HG02642 (cell line): ENCODE results near the gene HSD3B7.

Source experiments
- ATAC-seq: cut with Tn5 transposase; IDR thresholded peaks from one replicate; pipeline ENCODE4 v1.9.1; 2021; ENCODE audit warnings: mild to moderate bottlenecking; ENCODE audit not compliant: unreplicated experiment, poor library complexity

The HSD3B7 gene

DNA sequence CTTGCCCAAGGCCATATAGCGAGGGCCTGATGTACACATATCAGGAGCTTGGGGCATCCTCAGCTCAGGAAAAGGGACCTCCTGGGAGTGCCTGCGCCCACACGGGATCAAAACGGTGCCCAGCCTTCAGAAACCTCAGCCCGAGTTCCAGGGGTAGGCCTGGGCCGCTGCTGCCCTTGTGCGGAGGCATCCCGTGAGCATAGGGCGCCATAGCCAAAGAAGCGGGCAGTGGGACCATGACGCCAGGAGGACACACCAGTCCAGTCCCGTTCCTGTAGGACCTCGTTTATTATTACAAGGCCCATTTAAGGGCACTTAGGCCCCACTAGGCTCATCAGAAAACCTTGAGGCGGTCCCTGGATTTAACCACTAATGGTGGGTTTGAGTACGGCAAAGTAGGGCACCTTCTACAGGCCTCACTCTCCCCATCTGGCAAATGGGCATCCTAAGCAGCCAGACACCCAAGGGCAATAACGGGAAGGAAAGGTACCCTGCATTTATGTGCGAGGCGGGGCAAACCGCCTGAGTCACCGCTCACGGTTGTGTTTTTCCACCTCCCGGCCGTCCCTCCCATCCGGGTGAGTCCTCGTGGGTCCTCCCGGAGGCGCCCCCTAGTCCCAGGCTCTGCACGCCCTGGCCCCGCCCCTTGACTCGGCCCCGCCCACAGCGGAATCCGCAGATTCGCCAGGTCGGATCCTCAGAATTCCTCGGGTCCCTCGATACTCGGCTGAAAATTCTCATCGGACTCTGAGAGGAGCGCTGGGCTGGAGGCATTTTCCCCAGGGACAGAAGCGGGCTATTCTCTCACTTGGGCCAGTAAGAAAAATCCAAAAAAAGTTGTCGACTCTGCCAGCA is 28.2 kb upstream of the HSD3B7 start:
- ATAC-seq = peak; percentile 44

DNA sequence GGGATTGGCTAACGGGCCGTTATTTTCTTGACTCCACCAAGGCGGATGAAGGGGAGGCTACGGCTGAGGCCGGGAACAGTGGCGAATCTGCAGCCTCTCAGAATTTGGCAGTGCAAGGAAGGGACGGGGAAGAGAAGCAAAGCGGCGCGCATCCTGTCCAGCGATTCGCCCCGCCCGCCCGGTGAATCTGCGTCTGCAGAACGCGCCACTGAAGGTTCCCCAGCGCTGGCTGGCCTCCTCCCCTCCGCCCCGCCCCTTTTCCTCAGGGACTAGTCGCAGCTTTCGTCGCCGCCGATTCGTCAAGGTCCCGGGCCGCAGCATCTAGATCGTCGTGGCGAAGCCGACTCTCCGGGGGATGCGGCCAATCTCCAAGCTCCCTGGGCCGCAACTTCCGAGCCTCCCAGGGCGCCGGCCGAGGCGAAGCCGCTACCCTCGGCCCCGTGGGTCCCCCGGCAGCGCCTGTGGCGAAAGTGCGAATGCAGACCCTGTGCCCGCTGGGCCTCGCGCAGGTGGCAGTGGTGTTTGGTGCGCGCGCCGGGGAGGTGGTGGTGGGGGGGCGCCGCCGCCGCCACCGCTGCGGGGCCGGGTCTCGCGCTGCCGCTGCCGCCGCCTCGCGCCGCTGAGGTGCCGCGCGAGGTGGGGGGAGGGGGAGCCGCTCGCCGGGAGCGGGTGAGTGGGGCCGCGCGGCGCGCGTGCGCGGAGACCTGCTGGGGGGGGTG is 27.4 kb upstream of the HSD3B7 start, which contains the start of gene SETD1A:
SETD1A (plus strand) TSS at position 299 of the 719 bp plus-strand sequence. CDS start 978 bp downstream, outside the sequence.
- ATAC-seq = peak; percentile 74

DNA sequence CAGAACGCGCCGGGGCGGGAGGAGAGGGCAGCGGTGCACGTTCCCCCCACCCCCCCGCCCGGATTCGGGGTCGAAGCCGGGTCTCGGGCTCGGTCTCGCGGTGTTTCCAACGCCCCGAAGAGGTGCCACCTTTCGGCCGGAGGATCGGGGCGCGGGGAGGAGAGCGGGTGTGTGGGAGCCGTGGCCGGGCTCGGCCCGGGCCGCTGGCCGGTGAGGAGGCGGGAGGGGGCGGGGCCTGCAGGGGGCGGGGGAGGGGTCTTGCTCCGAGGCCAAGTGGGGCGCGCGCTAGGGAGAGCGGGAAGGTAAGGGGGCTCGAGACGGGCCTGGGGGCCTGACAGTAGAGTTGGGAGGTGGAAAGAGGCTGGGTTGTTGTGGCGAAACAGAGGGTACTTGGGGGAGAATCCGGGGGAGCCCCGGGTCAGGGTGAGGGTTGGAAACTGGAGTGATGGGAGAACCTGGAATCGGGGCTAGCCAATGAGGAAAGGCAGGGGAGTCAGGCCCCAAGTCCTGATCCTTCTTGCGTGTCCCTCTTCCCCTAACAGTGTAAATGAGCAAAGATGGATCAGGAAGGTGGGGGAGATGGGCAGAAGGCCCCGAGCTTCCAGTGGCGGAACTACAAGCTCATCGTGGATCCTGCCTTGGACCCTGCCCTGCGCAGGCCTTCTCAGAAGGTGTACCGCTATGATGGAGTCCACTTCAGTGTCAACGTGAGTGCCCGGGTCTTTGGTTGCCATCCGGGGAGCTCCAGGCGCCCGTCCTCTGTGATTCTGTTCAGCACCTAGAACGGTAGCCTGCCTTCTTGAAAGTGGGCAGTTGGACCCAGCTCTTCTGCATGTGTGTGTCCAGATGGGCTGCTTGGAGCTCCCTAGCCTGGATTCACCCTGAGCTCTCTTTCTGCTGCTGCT is 26.6 kb upstream of the HSD3B7 start:
- peak; percentile 35 for ATAC-seq

DNA sequence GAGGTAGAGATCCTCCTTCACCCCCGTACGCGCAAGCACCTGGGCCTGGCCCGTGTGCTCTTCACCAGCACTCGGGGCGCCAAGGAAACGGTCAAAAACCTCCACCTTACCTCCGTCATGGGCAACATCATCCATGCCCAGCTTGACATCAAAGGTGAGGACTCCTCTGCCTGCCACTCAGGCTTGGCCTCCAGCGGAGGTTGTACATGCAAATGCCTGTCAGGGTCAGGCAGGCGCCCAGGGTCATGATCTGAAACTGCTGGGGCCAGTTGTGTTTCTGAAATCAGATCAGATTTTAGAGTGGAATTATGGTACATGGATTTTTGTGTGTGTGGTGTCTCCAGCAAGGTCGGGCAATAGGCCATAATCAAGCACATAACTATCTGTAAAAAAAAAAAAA is 23.6 kb upstream of the HSD3B7 start:
- ATAC-seq = no peak

DNA sequence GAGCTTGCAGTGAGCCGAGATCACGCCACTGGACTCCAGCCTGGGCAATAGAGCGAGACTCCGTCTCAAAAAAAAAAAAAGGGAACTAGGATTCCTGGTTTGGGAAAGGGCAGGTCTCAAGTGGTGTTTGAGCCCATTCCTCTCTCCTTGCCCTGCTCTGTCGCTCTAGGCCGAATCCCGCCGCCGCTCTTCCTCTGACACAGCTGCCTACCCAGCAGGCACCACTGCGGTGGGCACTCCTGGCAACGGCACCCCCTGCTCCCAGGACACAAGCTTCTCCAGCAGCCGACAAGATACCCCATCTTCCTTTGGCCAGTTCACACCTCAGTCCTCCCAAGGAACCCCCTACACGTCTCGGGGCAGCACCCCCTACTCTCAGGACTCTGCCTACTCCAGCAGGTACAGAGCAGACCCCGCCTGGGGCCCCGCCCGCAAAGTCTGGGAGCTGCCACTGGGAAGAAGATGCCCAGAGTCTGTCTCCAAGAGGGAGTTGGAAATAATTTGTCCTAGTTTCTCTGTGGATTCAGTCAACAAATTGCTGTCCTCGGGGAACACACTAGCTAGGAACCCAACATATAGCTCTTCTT is 21.0 kb upstream of the HSD3B7 start:
- ATAC-seq = no peak

DNA sequence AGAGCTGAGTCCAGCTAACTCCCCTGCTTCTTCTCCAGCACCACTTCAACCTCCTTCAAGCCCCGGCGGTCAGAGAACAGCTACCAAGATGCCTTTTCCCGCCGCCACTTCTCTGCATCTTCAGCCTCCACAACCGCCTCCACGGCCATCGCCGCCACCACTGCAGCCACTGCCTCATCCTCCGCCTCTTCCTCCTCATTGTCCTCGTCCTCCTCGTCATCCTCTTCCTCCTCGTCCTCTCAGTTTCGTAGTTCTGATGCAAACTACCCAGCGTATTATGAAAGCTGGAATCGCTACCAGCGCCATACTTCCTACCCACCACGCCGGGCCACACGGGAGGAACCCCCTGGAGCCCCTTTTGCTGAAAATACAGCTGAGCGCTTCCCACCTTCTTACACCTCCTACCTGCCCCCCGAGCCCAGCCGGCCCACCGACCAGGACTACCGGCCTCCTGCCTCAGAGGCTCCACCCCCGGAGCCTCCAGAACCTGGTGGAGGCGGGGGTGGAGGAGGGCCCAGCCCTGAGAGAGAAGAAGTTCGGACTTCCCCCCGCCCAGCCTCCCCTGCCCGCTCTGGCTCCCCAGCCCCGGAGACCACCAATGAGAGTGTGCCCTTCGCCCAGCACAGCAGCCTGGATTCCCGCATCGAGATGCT is 20.3 kb upstream of the HSD3B7 start:
- ATAC-seq = no peak

DNA sequence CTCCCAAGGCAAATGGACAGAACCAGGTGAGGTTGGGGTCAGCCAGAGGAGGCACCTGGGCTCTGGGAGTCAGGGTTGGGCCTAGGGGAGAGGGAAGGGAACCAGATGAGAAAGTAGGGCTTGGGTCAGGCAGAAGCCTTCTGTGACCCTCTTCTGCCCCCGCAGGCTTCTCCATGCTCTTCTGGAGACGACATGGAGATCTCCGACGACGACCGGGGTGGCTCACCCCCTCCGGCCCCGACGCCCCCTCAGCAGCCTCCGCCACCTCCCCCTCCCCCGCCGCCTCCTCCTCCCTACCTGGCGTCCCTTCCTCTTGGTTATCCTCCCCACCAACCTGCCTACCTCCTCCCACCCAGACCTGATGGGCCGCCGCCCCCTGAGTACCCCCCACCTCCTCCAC is 19.6 kb upstream of the HSD3B7 start:
- no peak for ATAC-seq

DNA sequence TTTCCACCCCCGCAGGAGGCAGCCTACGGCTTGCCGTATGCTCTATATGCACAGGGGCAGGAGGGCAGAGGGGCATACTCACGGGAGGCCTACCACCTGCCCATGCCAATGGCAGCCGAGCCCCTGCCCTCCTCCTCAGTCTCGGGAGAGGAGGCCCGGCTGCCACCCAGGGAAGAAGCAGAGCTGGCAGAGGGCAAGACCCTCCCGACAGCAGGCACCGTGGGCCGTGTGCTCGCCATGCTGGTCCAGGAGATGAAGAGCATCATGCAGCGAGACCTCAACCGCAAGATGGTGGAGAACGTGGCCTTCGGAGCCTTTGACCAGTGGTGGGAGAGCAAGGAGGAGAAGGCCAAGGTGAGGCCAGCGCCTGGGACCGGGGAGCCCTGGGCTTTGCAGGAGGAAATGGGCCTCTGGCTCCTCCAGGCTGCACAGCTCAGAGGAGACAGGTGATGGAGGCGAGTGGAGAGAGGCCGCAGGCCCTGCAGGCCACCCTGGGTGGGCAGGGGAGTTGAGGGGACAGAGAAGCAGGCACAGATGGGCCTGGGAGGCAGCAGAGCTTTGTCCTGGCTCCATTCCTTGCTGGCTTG is 18.9 kb upstream of the HSD3B7 start:
- no peak for ATAC-seq

DNA sequence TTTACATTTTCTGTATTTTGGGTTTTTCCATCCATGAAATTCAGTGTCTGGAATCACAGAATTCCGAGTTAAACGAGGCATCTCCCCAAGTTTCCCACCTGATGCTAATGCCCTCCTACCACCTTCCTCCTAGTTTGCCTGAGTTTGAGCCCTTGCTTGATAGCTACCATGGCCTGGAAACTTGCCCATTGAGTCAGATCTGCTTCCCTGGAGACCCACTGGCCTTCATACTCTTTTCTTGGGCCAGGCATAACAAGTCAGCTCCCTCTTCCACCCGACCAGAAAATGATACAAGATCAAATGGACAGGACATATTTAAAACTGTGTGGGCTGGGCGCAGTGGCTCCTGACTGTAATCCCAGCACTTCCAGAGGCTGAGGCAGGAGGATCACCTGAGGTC is 17.2 kb upstream of the HSD3B7 start:
- ATAC-seq = no peak

DNA sequence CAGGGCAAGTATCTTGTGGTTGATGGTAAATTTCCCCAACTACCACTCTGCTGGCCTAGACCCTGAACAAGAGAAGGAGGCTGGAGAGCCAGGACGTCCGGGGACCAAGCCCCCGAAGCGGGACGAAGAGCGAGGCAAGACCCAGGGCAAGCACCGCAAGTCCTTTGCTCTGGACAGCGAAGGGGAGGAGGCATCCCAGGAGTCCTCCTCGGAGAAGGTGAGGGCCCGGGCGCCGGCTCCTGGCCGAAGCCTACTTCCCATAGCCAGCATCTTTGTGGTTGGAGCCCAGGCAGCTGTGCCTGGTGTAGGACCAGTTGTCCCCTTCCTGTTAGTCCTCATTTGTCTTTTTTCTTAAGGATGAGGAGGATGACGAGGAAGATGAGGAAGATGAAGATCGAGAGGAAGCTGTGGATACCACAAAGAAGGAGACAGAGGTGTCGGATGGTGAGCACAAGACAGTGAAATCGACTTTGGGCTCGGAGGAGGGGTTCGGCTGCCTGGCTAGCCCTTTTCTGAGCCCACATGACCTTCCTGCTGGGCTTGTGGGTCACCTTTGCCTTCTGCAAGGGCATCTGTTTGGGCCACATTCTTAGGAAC is 15.7 kb upstream of the HSD3B7 start:
- ATAC-seq = no peak

DNA sequence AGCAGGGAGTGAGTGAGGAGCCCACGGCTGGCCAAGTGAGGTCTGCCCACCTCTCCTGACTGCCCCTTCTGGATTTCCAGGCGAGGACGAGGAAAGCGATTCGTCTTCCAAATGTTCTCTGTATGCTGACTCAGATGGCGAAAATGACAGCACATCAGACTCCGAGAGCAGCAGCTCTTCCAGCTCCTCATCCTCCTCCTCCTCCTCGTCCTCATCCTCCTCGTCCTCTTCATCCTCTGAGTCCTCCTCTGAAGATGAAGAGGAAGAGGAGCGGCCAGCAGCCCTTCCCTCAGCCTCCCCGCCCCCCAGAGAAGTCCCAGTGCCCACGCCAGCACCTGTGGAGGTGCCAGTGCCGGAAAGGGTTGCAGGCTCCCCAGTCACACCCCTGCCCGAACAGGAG is 13.7 kb upstream of the HSD3B7 start:
- no peak for ATAC-seq

DNA sequence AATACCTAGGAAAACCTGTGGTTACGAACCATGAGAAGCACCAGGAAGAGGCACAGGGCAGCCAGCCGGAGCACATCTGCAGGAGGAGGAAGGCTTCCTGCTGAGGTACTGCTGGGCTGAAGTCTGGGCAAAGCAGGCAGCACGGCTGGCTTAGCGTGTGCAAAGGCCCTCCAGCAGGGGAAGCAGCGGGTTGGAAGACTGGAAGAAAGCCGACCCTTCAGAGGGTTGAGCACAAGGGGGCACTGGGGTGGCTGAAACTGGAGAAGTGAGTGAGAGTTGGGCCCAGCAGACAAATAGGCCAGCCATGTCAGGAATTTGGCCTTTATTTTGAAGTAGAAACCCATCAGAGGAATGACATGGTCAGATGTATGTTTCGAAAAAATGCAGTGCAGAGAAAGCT is 12.1 kb upstream of the HSD3B7 start:
- ATAC-seq = no peak

DNA sequence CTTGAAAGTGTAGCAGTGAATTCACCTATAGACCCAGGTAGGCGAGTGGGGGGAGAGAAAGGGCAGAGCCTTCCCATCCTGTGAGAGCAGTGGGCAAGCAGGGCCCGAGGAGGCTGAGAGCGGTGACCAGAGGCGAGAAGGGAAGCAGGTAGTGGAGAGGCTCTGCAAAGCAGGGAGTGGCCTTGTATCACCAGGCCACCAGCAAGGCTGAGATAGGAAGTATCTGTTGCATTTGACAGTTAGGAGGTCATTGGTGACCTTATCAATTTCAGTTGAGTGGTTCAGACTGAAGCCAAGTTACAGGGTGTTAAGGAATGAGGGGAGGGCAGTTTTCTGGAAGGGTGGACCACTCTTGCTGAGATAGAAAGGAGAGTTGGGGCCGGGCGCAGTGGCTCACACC is 10.7 kb upstream of the HSD3B7 start:
- ATAC-seq = no peak

DNA sequence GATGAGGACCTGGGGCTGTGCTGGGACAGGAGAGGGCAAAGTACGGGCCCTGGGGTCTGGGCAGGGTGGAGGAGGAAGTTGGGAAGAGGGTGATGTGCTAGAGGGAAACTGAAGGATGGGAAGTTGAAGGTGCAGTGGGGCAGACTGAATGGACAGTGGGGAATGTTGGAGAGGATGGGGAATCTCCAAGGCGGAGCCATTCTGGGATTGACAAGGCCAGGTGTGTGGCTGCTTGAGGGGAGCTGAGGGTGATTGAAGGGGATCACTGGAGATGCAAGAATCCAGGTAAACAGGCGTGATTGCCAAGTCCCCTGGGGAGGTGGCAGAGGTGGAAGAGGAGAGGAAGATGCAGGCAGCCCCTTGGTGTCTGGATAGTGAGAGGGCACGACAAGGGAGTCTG is 8.5 kb upstream of the HSD3B7 start:
- no peak for ATAC-seq

DNA sequence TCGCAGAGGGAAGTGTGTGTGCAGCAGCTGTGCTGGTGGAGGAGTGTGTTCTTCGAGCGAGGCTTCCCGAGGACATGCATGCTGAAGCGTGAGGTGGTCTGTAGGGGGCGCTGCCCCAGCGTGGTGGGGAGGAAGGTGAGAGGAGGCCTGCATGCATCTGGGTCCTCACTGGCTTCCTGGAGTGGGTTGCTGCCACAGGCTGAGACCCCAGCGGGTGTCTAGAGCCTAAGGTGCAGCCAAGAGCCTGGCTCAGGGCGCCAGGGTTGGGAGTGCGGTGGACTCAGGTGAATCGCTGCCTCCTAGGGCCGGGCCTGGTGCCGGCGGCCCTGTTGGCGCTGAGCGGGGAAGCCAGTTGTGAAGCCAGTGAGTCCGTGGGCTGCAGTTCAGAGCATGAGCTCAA is 7.5 kb upstream of the HSD3B7 start:
- ATAC-seq = no peak

DNA sequence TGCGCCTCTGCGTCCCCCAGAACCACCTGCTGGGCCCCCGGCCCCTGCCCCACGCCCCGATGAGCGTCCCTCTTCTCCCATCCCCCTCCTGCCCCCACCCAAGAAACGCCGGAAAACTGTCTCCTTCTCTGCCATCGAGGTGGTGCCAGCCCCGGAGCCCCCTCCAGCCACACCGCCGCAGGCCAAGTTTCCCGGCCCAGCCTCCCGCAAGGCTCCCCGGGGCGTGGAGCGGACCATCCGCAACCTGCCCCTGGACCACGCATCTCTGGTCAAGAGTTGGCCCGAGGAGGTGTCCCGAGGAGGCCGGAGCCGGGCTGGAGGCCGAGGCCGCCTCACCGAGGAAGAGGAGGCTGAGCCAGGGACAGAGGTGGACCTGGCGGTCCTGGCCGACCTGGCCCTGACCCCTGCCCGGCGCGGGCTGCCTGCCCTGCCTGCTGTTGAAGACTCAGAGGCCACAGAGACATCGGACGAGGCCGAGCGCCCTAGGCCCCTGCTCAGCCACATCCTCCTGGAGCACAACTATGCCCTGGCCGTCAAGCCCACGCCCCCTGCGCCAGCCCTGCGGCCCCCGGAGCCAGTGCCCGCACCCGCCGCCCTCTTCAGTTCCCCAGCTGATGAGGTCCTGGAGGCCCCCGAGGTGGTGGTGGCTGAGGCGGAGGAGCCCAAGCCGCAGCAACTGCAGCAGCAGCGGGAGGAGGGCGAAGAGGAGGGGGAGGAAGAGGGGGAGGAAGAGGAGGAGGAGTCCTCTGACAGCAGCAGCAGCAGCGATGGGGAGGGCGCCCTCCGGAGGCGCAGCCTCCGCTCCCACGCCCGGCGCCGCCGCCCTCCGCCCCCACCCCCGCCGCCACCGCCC is 5.6 kb upstream of the HSD3B7 start:
- no peak for ATAC-seq

DNA sequence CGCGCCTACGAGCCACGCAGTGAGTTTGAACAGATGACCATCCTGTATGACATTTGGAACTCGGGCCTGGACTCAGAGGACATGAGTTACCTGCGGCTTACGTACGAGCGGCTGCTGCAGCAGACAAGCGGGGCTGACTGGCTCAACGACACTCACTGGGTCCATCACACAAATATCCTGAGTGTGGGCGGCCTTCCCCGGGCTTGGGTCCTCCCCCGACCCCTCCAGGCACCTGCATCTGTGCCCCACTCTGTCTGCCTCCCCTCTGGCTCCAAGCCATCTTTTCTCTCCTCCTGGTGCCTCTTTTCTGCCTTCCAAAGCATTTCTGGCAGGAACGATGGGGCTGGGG is 5.0 kb upstream of the HSD3B7 start:
- ATAC-seq = no peak

DNA sequence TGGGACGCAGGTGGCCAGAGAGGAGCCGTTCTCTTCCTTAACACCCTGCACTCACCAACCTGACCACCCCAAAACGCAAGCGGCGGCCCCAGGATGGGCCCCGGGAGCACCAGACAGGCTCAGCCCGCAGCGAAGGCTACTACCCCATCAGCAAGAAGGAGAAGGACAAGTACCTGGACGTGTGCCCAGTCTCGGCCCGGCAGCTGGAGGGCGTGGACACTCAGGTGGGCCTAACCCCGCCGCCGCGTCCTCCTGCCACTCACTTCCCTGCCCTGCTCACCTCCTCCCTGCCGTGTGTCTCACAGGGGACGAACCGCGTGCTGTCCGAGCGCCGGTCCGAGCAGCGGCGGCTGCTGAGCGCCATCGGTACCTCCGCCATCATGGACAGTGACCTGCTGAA is 4.6 kb upstream of the HSD3B7 start:
- ATAC-seq = no peak
